ENCODE data around the gene KCNC4.
A peak's percentile ranks its signal among the peaks of the same experiment; 100 is the strongest.

The KCNC4 gene

DNA sequence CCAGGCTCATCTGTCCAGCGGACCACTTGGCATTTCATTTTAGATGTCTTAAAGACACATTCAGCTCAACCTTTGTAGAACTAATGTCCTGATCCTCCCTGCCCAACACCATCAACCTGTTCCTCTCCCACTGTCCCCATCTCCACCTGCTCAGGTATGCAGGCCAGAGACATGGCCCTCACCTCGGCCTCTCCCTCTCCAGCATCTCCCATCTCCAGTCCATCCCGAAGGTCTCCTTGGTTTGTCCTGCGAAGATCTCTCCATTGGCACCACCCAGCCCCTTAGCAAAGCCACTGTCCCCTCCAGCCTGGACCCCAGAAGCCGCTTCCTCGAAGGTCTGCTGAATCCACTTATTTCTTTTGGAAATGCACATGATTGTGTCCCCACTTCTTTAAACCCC, 20.9 kb upstream of the KCNC4 start:
- DNase-seq = no peak

DNA sequence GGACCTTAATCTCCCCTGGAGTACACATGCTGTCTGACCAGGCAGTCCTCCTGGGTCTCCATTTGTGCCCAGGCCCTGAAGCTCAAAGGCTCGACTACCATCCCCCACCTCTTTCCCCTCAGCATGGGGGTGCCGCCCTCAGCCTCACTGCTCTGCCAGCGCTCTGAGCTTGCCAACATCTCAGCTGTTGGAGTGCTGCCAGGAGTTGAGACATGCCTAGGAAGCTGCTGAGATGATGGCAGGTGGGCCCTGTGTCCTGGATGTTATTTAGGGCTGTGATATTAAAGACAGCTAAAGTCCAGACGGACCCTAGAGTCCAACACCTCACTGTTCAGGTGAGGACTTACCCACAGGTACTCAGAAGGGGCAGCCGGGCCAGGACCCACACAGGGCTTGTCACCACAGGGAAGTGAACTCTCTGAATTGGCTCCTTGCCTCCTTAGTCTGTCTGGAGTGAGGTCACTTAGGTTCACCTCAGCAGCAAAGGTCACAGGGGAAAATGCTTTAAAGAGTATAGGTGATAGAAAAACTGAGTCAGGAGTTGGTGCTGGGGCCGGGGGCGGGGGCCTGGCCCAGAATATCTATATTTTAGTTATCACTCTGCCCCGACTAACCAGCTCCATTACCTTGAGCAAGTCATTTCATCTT, 19.7 kb upstream of the KCNC4 start:
- DNase-seq = no peak

- DNase-seq = no peak
Observed at GRCh38 chr1:110192541-110192940, 17.6 kb upstream of the KCNC4 start.

- DNase-seq = no peak
Observed at GRCh38 chr1:110195196-110195595, 14.9 kb upstream of the KCNC4 start.

DNA sequence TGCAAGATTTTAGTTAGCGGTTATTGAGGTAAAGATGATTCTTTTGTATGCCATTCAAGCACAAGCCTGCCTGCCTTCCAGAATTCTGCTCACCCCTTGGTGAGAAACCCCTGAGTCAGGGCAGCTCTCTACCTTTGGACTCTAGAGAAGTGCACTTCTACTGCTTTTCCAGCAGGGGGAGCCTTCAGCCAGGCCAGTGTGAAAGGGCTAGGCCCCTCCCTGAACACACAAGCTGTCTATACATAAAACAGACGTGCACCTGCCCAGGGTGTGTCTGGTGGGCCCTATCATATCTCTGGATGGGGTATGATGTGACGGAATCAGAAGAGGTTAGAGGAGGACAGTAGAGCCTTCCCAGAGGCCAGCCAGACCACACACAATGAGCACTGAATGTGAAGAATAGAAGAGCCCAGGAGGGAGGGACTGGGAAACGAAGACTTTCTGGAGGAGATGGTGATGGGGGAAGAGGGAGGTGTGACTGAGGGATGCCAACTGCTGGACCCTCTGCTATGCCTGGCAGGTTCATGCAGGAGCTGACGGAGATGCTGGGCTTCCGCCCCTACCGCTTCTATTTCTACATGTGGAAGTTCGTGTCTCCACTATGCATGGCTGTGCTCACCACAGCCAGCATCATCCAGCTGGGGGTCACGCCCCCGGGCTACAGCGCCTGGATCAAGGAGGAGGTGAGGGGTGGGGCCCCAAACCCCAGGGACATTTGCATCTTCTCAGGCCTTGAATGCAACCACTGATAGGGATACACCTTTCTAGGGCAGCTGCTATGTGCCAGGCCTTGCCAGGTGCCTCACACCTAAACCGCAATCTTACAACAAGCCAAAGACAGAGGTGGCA, 13.0 kb upstream of the KCNC4 start:
- DNase-seq = peak; percentile 31

DNA sequence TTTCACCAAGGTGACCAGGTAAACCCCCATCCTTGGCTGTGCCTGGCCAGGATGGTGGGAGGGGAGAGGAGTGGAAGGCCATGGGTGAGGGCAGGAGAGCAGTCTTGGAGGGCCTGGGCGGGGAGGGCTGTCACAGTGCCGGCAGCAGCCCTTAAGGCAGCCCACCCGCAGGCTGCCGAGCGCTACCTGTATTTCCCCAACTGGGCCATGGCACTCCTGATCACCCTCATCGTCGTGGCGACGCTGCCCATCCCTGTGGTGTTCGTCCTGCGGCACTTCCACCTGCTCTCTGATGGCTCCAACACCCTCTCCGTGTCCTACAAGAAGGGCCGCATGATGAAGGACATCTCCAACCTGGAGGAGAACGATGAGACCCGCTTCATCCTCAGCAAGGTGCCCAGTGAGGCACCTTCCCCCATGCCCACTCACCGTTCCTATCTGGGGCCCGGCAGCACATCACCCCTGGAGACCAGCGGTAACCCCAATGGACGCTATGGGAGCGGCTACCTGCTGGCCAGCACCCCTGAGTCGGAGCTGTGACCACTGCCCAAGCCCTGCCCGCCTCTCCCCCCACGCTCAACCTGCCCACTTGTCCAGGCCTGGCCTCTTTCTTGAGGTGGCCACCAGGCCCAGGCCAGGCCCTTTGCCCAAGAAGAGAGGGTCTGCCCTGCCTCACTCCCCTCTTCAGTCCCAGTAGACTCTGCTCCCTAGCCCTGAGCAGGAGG, 12.0 kb upstream of the KCNC4 start:
- DNase-seq = no peak

- no peak for DNase-seq
Observed at GRCh38 chr1:110198746-110199145, 11.4 kb upstream of the KCNC4 start.

DNA sequence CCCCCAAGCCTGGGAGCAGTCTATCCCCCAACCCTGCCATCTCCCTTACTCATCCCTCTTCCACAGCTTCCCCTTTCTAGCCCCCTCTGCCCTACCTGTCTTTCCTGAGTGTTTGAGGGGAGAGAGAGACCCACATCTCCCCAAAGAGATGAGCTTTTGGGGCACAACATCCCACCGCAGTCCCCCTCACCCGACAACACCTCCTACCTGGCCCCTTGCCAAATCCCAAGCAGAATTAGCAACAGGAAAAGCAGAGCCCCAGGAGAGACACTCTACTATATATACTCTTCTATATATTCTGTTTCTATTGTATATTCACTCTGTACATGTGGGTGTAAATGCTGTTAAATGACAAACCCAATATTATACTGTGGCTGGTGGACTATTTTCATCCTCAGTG, 9.9 kb upstream of the KCNC4 start:
- DNase-seq = no peak

DNA sequence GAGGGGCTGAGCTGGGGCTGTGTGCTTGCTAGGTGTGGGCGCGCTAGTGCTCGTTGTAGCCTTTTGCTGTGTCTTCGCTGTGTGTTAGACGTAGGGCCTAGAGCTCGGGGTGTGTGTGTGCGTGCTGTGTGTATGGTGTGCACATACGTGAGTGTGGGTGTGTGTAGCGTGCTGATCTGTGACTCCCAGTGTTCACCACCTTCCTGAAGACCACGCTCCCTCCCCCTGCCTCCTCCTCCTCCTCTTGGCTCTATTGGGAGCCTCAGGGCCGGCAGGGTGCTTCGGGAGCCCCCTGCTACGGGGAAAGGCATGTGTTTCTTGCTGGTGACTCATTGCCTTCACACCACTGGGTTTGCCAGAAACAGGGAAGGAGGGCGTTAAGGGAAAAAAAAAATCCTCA, 9.4 kb upstream of the KCNC4 start:
- peak; percentile 46 for DNase-seq

GRCh38 chr1:110201157-110201825, 8.8 kb upstream of the KCNC4 start:
- DNase-seq = no peak

- peak; percentile 68 for DNase-seq
Observed at GRCh38 chr1:110203021-110203661, 7.0 kb upstream of the KCNC4 start.

DNA sequence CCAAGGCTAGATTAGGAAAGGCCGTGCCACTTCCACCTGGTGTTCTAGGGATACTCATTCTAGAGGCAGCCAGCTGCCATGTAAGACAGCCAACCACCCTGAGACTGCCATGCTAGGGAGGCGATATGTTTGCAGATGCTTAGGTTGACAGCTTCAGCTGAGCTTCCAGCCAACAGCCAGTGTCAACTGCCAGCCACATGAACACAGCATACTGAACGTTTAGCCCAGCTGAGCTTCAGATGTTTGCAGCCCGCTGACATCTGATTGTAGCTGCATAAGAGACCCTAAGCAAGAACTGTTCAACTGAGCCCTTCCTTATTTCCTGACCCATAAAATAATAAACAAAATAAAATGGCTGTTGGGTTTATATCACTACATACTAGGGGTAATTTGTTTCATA, 5.0 kb upstream of the KCNC4 start:
- no peak for DNase-seq

DNA sequence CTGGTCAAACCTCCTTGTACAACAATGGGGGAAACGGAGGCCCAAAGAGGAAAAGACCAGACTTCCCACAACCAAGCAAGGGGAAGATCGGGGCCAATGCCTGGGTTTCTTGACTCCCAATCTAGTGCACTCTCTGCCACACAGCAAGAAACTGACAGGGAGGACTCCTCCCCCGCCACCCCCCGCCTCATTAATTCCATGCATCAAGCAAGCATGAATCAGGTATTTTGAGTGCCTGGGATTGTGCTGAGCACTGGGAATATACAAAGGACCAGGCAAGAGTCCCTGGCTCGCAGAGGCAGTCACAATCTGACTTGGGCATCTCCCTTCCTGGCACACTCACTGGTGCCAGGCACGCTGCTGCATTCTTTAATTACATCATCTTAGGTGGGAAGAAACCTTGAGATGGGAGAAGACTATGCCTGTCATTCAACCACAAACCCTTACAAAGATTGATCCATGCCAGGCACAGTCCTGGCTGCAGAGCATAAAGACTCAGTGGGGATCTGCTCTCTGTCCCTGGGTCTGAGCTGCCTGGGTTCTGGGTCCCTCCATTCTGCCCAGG, 4.4 kb upstream of the KCNC4 start:
- no peak for DNase-seq

- no peak for DNase-seq
Observed at GRCh38 chr1:110206261-110206920, 3.7 kb upstream of the KCNC4 start.

DNA sequence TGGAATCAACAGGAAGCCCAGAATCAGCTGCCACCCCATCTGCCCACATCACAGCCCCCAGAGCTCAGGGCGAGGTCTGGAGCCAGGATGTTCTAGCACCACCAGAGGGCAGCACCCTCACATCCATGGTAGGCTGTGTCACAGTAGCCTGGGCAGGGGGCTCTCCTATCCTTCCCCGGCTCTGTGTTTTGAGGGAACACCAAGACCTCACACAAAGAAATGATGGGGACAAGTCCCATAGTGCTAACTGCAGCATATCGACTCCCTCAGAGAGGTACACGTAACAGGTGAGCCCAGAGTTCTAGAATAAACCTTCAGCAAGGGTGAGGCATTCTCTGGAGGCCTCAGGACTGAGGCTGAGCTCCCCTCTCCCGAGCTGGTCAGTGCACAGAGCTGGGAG, 2.3 kb upstream of the KCNC4 start:
- DNase-seq = peak; percentile 36

DNA sequence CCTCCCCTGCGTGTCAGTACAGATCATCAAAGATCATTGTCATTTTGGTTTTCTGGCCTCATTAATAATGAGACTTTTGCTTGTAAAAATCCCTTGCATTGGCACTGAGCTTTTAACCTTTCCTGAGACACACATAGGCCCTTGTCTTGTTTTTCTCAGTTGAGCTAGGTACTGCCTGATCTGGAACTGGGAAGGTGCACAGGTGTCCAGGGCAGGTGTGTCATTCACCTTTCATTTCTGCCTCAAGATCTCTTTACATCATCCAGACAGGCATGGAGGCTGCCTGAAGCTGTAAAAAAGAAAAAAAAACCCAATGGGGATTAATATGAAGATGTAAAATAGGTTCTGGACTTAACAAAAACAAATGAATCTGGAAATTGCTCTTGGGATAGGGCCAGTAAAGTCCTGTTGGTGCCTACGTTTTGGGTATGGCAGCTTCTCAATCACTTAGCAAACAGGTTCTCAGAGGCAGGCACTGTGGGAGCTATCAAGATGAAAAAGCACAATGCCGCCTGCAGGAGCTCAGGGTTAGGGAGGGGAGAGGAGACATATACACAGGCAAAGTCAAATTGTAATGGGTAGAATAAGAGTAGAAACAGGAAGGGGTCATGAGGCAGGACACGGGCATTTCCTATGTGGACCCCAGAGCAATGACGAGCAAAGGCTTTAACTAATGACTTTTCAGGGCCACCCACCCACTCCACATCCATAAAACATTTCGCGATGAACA, 1.0 kb upstream of the KCNC4 start:
- no peak for DNase-seq

DNA sequence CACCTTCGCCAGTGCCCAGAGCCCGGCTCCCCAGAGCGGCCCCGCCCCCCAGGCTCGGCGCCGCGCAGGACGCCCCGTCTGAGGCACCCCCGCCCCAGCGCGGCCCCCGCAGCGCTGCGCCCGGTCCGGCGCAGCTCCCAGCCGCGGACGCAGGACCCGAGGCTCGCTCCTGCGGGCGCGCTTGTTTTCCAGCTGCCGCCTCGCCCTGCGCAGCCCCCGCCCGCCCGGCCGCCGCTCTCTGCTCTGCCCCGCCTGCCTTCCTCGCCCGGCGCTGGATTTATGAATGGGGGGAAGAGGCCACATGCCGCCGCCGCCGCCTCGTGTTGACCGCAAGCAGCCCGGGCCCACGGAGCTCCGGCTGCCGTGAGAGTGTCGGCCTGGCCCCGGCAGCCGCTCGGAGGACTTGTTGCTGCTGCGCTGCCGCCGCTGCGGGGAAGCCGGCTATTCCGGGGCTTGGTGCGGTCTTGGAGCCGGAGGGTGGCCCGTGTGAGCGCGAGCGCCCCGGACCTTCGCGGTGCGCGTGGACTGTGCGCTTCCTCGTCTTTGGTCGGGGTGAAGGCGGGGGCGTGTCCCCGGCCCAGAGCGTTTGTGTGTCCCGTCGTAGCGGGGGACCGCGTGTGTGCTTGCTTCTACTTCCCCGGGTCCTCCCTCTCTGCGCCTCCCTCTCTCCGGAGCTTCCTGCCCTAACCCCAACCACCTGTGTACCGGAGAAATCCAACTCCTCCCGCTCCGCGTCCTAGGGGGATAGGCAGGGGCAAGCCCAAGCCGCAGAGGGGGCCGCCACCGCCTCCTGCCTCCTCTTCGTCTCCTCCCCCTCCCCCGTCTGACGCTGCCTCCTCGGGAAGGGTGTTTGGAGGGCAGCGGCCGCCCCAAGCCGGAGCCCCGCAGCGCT, 736 bp downstream of the KCNC4 start:
- DNase-seq = peak; percentile 18

DNA sequence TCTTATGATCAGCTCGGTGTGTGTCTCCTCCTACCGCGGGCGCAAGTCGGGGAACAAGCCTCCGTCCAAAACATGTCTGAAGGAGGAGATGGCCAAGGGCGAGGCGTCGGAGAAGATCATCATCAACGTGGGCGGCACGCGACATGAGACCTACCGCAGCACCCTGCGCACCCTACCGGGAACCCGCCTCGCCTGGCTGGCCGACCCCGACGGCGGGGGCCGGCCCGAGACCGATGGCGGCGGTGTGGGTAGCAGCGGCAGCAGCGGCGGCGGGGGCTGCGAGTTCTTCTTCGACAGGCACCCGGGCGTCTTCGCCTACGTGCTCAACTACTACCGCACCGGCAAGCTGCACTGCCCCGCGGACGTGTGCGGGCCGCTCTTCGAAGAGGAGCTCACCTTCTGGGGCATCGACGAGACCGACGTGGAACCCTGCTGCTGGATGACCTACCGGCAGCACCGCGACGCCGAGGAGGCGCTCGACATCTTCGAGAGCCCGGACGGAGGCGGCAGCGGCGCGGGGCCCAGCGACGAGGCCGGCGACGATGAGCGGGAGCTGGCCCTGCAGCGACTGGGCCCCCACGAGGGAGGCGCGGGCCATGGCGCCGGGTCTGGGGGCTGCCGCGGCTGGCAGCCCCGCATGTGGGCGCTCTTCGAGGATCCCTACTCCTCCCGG, 1.5 kb downstream of the KCNC4 start:
- DNase-seq = no peak
